Stimulated activated CD4-positive, alpha-beta T cell treated with anti-CD3 and anti-CD28 coated beads, Interleukin-4, amount 100 ng/mL, for 4 hours (primary cell): ENCODE data around the gene CHD9NB.
"Not testable (repeated sequence)": the region's sequence is repeated elsewhere in the genome, so short reads cannot be mapped to it uniquely, and the experiment has no call there.

Source experiments
- DNase-seq, 2 experiments: peaks; one replicate each; pipeline ENCODE4 v3.0.0-alpha.2; 2020

Gene CHD9NB

DNA sequence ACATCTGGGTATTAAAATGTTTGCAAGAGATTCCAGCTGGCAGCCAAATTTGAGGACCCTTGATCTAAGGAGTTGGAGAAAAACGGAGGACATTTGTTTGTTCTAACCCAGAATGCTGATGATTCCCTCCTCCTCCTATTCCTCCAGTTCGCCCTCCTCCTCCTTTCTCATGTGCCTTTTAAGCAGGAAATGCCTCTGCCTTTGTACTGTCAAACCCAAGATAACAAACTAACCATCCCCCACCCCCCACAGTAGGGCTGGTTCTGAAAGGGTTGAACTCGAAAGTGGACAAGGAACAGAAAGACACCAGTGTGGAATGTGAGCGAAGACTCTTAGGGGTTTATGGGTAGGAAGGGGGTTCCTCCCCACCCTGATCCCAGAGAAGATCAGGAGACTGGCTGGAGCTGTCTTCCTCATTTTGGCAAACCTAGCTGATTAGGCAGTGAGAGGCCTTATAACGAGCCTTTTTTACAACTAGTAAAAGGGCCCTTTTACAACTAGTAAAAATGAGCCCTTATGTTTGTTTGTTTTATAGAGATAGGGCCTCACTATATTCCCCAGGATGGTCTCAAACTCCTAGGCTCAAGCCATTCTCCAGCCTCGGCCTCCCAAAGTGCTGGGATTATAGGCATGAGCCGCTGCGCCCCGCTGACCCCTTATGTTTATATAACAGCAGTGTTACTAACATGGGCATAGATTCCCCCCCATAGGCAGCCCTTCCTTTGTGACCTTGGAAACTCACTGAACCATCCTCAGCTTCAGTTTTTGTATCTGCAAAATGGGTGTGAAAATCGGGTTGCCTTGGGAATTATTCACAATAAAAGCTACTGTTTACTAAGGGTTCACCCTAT, 3.1 kb upstream of the CHD9NB start:
- DNase-seq: no peak

DNA sequence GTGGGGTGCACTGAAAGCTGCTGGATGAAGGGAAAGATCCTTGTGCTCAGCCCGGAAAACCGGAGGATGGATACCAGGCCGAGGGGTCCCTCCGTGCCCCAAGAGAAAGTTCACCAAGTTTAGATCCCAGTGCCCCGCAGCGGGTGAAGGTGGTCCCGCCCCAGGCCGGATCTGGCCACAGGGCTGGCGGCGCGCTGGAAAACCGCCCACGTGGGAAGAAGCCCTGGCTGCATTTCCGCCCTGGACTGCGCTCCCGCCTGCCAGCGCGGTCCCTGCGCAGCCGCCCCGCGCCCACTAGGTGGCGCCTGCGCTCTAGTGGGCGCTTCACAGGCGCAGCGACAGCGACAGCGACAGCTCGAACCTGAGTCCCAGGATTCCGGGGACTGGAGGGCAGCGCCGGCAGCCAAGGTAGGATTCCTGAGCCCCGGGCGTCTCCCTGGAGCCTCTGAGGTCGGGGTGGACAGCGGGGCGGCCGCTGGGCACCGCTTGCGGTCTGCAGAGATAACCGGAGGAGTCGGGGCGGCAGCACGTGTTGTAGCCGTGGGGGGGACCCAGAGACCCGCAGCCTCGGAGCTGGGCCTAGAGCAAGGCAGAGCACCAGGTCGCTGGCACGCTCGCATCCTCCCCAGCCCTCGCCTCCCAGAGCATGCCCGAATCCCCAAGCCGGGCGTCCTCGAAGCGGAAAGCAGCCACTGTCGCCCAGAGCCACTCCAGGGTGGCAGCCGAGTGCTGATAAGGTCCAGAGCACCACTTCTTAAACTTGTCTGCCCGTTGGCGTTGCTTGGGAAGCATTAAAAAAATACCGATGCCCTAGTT, 2.2 kb upstream of the CHD9NB start, which contains the start of gene CHD9:
TSS of gene CHD9 (plus strand) at position 322 of the 816 bp plus-strand sequence. CDS start 101,099 bp downstream, outside the sequence.
- peak; percentile 63 to 72 for DNase-seq

DNA sequence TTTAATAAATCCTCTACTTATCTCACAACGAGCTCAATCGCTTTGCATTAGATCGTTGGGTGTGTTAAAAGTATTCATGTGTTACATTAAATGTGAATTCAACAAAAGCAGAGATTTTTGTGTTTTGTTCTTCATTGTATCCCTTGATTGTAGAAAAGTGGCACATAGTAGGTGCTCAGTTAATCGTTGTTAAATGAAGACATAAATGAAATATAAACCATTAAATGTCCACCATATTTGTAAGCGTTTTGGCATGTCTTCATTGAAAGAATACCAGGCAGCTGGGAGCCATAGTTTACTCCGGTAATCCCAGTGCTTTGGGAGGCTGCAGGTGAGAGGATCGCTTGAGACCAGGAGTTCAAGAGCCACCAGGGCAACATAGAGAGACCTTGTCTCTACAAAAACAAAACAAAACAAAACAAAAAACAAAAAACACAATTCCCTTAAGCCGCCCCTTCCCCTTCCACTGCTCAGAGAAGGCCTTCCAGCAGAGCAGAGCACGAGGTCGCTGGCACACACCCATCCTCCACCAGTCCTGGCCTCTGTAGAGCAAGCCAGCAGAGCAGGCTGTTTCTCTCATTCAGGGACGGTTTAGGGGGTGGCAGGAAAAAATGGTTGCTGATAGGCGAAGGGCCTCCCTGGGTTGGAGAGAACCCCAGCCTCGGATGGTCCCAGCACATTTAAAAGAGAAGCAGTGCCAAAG, 1.4 kb upstream of the CHD9NB start:
- no peak for DNase-seq

DNA sequence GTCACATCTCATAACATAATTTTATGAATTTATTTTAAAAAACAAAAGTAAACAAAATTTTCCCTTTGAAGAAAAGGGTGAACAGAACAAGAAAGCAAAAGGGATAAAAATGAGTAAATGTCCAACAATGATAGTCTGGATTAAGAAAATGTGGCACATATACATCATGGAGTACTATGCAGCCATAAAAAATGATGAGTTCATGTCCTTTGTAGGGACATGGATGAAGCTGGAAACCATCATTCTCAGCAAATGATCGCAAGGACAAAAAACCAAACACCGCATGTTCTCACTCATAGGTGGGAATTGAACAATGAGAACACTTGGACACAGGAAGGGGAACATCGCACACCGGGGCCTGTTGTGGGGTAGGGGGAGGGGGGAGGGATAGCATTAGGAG, 1.4 kb downstream of the CHD9NB start:
- not testable (repeated sequence) for DNase-seq

DNA sequence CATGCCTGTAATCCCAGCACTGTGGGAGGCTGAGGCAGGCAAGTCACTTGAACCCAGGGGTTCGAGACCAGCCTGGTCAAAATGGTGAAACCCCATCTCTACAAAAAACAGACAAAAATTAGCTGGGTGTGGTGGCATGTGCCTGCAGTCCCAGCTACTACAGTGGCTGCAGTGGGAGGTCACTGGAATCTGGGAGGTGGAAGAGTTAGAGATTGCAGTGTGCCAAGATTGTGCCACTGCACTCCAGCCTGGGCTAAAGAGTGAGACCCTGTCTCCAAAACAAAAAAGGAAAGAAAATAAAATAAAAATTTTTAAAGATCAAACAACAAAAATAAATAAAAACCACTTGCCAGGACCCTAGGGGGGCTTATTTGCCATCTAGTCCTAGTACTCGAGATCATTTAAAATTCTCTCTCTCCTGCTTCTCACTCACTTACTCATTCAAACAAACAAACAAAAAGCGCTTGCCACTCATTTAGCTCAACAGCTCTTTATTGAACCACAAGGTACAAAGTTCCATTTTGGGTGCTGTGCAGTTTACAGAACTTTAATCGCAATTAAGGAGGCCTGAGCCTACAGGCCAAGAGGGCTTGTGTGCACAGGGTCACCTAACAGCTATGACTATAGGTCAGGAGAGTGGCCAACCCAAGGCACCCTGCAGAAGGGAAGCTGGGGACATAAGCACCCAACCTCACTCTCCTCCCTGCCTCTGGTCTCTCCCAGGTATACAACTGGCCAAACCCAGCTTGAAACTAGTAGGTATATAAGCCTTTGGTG, 4.4 kb downstream of the CHD9NB start:
- DNase-seq: no peak

DNA sequence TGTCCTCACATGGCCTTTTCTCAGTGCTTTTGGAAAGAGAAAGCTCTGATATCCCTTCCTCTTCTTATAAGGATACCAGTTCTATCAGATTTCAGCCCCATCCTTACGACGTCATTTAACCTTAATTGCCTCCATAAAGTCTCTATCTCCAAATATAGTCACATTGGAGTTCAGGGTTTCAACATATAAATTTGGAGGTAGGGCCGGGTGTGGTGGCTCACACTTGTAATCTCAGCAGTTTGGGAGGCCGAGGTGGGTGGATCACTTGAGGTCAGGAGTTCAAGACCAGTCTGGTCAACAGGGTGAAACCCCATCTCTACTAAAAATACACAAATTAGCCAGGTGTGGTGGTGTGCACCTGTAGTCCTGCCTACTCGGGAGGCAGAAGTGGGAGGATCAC, 5.2 kb downstream of the CHD9NB start:
- not testable (repeated sequence) for DNase-seq

DNA sequence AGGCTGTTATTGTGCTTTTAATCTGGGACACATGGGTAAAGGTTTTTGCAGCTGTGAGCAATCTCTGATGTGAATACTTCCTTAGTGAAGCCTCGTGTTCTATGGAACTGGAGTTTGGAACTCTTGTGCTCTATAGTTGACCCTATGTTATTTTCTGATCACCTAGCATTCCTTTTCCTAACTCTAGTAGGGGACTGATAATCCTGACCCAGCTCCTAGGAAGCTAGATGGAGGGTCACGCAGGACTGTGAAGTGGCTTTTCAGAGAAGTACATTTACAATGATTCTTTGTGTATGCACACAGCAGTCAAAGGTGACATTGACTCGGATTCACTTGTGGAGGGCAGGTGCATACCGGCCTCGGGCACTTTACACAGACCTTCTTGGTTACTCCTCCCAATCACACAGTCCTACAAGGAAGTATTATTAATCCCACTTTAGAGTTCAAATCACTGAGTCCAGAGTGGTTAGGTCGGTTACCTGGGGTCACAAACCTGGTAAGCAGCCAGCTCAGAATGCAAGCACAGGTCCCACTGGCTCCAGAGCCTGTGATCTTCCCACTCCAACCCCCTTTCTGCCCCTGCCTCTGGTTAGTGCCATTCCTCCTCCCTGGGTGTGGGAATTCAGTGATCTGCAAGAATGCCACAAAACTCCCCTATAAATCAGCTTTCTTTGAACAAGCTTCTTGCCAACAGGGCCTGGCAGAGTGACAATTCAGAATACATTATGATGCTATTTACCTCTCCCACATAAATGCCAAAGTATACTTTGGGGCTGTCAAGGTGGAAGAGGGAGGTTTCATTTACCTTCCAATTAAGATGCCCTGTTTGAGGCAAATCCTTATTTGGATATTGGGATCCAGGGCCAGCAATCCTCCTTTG, 7.1 kb downstream of the CHD9NB start:
- DNase-seq: no peak

DNA sequence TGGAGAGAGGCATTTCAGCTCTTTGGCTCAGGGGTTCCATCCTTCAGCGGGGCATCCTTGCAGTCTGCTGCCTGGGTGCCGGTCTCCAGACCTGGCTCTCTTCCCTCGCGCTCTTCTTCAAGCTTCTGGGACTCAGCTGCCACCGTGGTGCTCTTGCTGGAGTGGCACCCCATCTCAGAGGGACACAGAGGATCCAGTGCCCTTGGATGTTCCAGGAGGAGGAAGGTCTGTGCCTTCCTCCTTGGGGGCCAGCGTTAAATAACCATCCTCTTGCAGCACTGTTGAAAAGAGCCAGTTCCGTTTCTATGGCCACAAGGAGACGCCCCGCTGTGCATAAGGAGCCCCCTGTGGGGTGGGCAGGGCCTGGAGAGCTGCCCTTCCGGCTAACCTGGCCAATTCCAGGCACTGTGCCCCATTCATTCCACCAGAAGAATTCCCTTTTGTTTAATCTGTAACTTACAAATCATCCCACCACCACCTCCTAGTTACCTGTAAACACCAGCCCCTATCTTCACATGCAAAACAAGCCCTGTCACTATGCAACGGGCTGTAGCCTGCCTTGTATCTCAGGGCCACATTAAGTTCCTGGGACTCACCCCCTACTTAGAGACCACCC, 8.6 kb downstream of the CHD9NB start:
- no peak for DNase-seq

DNA sequence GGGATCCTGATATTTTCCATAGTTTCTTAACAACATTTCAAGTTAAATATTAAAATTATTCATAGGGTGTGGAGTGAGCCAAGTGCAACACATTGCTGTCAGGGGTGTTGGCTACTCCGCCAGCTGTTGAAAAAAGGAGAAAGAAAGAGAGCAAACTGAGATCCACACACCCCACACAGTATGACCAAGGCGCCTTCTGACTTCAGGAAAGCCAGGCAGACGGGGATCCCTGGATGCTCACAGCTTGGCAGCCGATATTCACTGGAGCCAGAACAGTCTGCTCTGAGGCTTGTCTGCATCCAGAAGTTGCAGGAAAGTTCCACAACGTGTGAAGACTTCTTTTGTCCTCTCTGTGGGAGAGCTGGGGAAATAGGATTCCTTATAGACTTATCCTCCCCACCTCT, 9.3 kb downstream of the CHD9NB start:
- DNase-seq: no peak

DNA sequence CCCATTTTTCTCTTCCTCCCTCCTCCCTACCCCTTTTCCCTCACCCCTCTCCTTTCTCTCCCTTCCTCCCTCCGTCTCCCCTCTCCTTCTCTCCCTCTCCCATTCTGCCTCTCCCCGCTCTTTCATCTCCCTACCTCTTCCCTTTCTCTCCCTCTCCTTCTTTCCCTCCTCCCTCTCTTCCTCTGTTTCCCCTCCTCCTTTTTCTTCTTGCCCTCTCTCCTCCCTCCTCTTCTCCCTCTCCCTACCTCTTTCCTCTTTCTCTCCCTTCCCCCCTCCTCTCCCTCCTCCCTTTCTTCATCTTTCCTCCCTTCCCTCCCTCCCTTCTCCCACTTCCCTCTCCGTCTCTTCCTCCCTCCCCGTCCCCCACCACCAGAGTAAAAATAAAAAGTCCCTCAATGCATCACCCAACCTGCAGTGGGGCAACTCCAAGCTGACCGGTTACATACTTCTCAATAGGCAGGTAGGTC, 10.4 kb downstream of the CHD9NB start:
- DNase-seq: no peak

DNA sequence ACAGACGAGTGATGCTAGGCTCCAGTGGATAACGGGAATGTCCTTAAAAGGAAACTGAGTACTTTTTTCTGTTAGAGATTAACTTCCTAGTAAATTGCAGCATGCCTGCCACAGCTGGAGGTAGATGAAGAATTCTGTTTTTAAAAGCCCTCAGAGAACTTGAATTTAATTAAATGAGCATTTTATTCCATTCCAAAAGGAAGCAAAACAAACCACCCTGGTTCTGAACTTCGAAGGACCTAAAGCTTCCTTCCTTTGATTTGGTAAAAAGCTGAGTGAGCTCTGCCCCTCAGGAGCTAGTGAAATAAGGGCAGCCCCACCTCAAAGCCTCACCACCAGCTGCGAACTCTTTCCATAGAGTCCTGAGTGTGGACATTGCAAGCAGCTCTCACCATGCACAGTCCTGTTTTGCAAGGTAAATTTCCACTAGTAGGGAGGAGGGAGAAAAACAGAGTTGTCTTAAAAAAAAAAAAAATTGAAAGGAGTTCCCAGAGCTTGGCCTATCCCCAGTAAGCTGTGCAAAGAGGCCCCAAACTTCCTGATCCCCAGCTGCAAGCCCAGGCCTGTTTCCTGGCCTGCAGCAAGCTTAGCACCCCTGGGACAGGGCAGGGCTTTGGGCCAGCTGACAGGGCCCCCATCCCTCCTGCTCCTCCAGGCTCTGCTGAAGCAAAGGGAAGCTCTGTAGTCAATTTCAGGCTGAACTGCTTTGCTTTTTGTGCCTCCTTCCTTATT, 11.2 kb downstream of the CHD9NB start:
- no peak for DNase-seq

DNA sequence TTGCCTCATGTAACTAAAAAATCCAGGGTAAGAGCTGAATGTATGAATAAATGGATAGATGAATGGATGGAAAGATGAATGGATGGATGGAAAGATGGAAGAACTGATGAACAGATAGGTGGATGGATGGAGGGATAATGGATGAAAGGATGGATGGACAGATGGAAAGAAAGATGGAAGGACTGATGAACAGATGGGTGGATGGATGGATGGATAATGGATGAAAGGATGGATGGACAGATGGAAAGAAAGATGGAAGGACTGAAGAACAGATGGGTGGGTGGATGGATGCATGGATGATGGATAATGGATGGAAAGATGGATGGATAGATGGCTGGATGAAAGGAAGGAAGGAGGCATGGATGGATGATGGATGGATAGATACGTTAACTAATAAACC, 11.9 kb downstream of the CHD9NB start:
- DNase-seq: no peak

DNA sequence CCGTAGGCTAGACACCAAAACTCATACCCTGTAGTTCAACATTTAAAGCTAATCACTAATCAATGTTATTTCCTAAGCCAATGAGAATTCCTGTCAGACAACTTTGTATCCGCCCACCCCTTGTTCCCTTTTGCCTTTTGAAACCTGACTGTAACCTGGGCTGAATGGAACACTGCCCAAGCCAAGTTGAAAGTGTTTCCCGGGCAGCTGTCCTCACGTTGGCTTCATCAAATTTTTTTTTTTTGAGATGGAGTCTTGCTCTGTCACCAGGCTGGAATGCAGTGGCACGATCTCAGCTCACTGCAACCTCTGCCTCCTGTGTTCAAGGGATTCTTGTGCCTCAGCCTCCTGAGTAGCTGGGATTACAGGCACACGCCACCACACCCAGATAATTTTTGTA, 16.0 kb downstream of the CHD9NB start:
- DNase-seq: not testable (repeated sequence)

DNA sequence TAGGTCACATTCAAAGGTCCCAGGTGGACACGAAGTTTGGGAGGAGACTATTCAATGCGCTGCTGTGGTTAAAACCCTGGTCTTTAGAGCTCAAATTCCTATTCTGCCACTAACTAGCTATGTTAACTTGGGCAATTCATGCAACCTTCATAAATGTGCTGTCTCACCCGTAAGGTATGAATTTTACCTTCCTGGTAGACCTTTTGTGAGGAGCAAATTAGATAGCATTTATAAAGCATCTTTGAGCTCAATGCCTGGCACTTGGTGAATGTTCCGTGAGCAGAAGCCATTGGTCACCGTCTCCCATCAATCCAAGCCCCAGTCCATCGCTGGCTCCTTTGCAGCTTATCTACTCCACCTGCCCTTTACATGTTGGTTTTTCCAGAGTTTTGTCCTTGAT, 16.6 kb downstream of the CHD9NB start:
- no peak for DNase-seq

DNA sequence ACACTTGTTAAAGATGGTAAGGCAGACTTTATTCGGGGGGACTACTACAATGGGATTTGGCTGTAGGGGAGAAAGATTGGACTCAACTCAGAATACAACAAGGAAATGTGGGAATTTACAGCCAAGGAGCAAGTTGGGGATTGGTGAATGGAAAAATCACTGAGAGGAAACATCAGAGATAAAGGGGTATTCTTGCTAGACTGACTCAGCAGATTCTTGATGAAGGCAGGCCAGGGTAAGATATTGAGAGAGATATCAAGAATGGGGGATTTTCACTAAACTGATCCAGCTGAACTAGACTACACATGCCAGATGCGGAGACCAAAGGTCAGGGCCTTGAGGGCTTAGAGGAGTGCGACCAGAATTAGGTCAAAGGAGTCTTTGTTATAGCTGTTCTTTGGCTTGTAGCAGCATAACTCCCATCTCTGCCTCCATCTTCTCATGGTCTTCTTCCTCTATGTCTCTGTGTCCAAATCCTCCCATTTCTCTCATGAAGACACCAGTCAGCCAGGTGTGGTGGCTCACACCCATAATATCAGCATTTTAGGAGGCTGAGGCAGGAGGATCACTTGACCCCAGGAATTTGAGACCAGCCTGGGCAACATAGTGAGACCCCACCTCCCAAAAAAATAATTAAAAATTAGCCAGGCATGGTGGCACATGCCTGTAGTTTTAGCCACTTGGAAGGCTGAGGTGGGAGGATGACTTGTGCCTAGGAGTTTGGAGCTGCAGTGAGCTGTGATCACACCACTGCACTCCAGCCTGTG, 17.3 kb downstream of the CHD9NB start:
- DNase-seq: no peak

DNA sequence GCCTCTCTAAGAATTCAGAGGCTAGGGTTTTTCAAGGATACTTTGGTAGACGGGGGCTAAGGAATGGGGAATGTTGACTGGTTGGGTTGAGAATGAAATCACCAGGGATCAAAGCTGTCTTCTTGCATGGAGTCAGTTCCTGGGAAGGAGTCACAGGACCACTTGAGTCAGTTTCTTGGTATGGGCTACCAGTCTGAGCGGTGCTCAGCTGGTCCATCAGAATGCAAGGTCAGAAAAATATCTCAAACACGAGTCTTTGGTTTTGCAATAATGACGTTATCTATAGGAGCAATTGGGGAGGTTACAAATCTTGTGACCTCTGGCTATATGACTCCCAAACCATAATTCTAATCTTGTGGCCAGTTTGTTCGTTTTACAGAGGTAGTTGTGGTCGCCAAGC, 18.4 kb downstream of the CHD9NB start:
- no peak for DNase-seq

DNA sequence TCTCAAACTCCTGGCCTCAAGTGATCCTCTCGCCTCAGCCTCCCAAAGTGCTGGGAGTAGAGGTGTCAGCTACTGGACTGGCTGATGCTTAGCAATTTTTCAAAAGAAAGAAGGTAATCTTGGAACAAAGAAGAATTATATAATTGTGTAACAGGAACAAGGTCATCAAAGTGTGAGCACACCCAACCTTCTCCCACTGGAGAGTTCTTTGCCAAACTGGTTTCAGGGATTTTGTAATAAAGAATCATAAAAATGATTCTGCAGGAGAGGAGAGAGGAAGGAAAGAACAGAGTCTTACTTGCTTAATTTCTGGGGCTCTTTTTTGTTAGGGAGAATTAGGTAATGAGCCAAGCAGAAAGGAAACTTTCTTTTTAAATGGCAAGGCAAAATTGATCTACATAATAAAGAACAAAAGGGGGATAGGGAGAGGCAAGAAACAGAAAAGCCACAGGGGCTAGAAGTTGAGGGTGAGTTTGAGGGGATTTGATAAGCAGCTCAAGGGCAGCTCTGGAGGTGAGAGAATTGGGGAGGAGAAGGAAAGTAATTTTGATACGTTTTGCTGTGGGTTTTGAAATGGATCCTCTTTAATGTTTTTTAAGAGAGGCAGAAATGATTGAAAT, 21.3 kb downstream of the CHD9NB start:
- no peak for DNase-seq

DNA sequence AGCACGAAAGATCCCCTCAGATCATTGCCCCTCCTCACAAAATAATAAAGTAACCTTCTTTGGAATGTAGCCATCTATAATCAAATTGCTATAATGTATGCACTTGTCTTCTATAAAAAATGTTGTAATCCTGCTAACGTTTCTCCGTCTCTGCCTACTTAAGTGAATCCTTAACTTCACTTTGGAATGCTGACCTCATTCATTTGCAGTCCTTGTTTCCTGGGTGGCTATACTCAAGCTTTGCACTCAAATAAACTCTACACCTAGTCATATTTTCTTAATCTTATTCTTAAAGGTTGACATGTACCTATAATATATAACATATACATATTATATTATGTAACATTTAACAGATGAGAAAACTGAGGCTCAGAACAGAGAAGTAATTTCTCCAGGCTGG, 22.7 kb downstream of the CHD9NB start:
- no peak for DNase-seq

DNA sequence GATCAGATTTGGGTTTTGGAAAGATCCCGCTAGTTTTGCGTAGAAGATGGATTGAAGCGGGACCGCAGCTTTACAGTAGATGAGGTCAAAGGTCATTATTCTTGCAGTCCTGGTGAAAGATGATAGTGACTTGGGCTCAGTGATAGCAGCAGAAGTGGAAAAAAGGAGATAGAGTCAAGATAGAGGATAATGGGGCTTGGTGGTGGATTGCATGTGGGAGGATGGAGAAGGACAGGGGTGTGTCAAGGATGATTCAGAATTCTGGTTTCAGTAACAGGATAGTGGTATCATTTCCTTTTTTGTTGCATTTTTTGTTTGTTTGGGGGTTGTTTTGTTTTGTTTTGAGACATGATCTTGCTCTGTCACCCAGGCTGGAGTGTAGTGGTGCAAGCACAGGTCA, 28.7 kb downstream of the CHD9NB start:
- no peak for DNase-seq
